Coronary artery (tissue), 2 donors: Measurements from ENCODE around the gene PDE6H.

Experiments used
- DNase-seq: peaks from one replicate; pipeline ENCODE4 v3.0.0-alpha.2; 2017; ENCODE audit warnings: low spot score
- H3K27ac ChIP-seq, 2 donors: fragments of 200-600 bp; sonication (generic); one replicate each; pipeline ENCODE4 v1.5.1; 2016 to 2019
- H3K4me3 ChIP-seq: fragments of 200-600 bp; sonication (generic); 2 replicates; pipeline ENCODE4 v1.5.1; 2016; ENCODE audit warnings: mild to moderate bottlenecking, moderate library complexity
- CTCF ChIP-seq: fragments of 200-600 bp; sonication (generic); IDR thresholded peaks from one replicate; pipeline ENCODE4 v1.5.1; 2019; ENCODE audit warnings: antibody characterized with exemption

The PDE6H gene

GRCh38 chr12:14931791-14932560 is 40.9 kb upstream of the PDE6H start:
- Histone ChIP-seq H3K27ac (no peak overlapping the region), H3K4me3 (no peak overlapping the region)
- DNase-seq: no peak
- no peak for TF ChIP-seq CTCF

DNA sequence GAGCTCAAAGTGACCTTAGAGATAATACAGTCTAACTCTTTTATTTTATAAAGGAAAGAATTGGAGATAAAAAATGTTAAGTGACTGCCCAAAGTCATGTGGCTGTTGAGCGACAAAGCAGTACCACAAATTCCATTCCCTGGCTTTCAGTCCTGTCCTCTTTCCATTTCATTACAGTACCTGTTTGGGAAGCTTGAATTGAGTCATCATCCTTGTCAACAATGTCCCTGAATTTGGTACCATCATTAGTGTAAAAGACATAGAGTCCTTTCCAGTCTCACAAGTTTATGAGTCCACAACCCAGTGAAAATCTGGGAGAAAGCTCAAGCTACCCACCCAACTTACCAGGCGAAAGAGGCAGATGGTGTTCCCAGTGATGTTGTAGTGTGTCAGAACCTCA is 38.3 kb upstream of the PDE6H start:
- TF ChIP-seq CTCF: no peak
- no peak overlapping the region for H3K27ac ChIP-seq
- DNase-seq: no peak

GRCh38 chr12:14935031-14935430 is 37.8 kb upstream of the PDE6H start:
- H3K4me3 ChIP-seq: no peak overlapping the region
- no peak for TF ChIP-seq CTCF
- no peak for DNase-seq
- no peak overlapping the region for H3K27ac ChIP-seq

More for the DNA sequence above, 38.3 kb upstream of the PDE6H start:
- no peak overlapping the region for H3K4me3 ChIP-seq

- Histone ChIP-seq H3K4me3 (no peak overlapping the region), H3K27ac (no peak overlapping the region)
- DNase-seq: no peak
- TF ChIP-seq CTCF: no peak
These were observed 36.5 kb upstream of the PDE6H start for GRCh38 chr12:14936224-14936861.

DNA sequence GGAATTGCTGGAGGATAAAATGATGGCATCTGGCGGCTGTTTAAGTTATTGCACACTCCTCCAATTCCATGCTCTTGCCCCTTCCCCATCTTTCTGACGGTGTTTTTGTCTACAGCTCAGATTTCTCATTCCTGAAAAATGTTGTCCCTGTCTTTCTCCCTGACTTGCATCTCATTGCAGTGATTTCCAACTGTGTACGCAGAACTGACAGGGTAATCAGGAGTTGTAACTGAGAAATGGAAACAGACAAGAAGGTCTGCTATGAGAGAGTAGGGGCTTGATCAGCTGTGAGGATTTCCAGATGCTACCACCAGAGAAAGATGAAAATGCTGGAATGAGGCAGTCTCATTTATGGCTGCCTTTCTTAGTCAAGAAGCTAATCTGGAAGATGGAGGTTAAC is 35.8 kb upstream of the PDE6H start:
- Histone ChIP-seq H3K27ac (no peak overlapping the region), H3K4me3 (no peak overlapping the region)
- TF ChIP-seq CTCF: no peak
- DNase-seq: no peak

- H3K27ac ChIP-seq: no peak overlapping the region
- TF ChIP-seq CTCF: no peak
- DNase-seq: no peak
- H3K4me3 ChIP-seq: no peak overlapping the region
These were observed 35.2 kb upstream of the PDE6H start for GRCh38 chr12:14937689-14938088.

GRCh38 chr12:14938301-14938700 is 34.5 kb upstream of the PDE6H start, which contains the start of gene ERP27:
Gene ERP27 (minus strand): TSS chr12:14938537. CDS start chr12:14938508, 29 bp downstream.
- H3K27ac ChIP-seq: no peak within 1 kb of the TSS
- no peak for TF ChIP-seq CTCF
- DNase-seq: no peak
- H3K4me3 ChIP-seq: no peak within 1 kb of the TSS
